K562 (cell line): ENCODE measurements around the gene EXOC4.

Experiments
- ESRRA ChIP-seq: fragments of 450-650 bp; IDR thresholded peaks from 2 replicates; pipeline ENCODE4 v1.6.1; 2014; ENCODE audit warnings: low read depth, mild to moderate bottlenecking, moderate library complexity, borderline replicate concordance
- FOXP1 ChIP-seq: sonication (generic); formaldehyde crosslinking; IDR thresholded peaks from 2 replicates; pipeline ENCODE4 v1.8.0; 2022; ENCODE audit warnings: mild to moderate bottlenecking, missing genetic modification reagents
- PYGO2 ChIP-seq: fragments of 450-650 bp; IDR thresholded peaks from 2 replicates; pipeline ENCODE4 v1.6.1; 2016; ENCODE audit warnings: mild to moderate bottlenecking, missing genetic modification characterization, moderate library complexity, missing compliant biosample characterization
- RHOXF2B ChIP-seq: fragments of 250-450 bp; sonication (Bioruptor Pico); conservative IDR thresholded peaks from 2 replicates; pipeline ENCODE4 v1.5.1; 2021
- SIX5 ChIP-seq, 2 experiments: IDR thresholded peaks; 2 replicates each; pipeline ENCODE4 v1.6.1; 2011; ENCODE audit warnings: low read length in 2 of 2, borderline replicate concordance in 1 of 2, low read depth in 1 of 2, mild to moderate bottlenecking in 1 of 2, moderate library complexity in 1 of 2; ENCODE audit not compliant: insufficient read depth in 1 of 2
- ZBTB5 ChIP-seq: fragments of 450-650 bp; IDR thresholded peaks from 2 replicates; pipeline ENCODE4 v1.6.1; 2017; ENCODE audit warnings: antibody characterized with exemption
- ZBTB7A ChIP-seq: IDR thresholded peaks from 2 replicates; pipeline ENCODE4 v1.6.1; 2011; ENCODE audit warnings: low read depth, mild to moderate bottlenecking, low read length, moderate library complexity, borderline replicate concordance; ENCODE audit not compliant: control insufficient read depth
- ZNF395 ChIP-seq: fragments of 200-800 bp; sonication (Bioruptor generic); IDR thresholded peaks from 2 replicates; pipeline ENCODE4 v1.6.1; 2017; ENCODE audit warnings: missing genetic modification characterization, missing compliant biosample characterization
- ZNF445 ChIP-seq: fragments of 250-450 bp; sonication (Bioruptor Pico); IDR thresholded peaks from 2 replicates; pipeline ENCODE4 v1.4.0; 2020; ENCODE audit warnings: low read depth, mild to moderate bottlenecking, moderate library complexity
- TF ChIP-seq, protein P1 (sequence below): fragments of 450-650 bp; formaldehyde crosslinking; IDR thresholded peaks from 2 replicates; pipeline ENCODE4 v1.4.0; 2020; ENCODE audit warnings: mild to moderate bottlenecking, moderate library complexity
- TF ChIP-seq, protein P2 (sequence below): fragments of 450-650 bp; formaldehyde crosslinking; IDR thresholded peaks from 2 replicates; pipeline ENCODE4 v1.4.0; 2022; ENCODE audit warnings: missing genetic modification characterization
- TF ChIP-seq, protein P3 (sequence below): fragments of 450-650 bp; IDR thresholded peaks from 2 replicates; pipeline ENCODE4 v1.6.1; 2016; ENCODE audit warnings: mild to moderate bottlenecking
- TF ChIP-seq, protein P4 (sequence below): fragments of 250-450 bp; sonication (Bioruptor Pico); IDR thresholded peaks from 2 replicates; pipeline ENCODE4 v1.5.1; 2021; ENCODE audit warnings: mild to moderate bottlenecking

DNA sequence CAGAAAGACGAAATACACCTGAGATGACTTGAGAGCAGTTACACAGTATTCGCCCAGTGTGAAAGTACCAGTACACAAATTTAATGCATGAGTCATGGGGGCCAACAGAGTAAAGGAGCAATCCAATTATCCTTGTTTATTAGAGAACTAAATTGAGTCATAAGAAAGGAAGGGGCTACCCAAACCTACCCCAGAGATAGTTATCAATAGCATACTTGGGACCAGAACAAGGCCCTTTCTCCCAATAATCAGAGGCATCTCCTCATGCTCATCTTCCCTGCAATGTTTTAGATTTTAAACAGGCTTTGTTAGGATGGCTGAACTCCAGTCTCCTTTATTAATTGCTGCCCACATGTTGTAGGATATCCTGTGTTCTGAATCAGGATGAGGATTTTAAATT is 634.6 kb downstream of the EXOC4 start:
- TF ChIP-seq FOXP1 (CRISPR knock-in tag) (no peak), PYGO2 (tag) (no peak), RHOXF2B (no peak), ZNF445 (CRISPR knock-in tag) (no peak), SIX5 (IDR thresholded peaks at IDR 0.05; ENCODE audit: borderline replicate concordance in 1 of 2, insufficient read depth in 1 of 2, low read depth in 1 of 2, low read length in 2 of 2) (no peak), ZBTB5 (no peak), ZNF395 (no peak), ESRRA (no peak), ZBTB7A (no peak)
- TF ChIP-seq, protein P1, sequence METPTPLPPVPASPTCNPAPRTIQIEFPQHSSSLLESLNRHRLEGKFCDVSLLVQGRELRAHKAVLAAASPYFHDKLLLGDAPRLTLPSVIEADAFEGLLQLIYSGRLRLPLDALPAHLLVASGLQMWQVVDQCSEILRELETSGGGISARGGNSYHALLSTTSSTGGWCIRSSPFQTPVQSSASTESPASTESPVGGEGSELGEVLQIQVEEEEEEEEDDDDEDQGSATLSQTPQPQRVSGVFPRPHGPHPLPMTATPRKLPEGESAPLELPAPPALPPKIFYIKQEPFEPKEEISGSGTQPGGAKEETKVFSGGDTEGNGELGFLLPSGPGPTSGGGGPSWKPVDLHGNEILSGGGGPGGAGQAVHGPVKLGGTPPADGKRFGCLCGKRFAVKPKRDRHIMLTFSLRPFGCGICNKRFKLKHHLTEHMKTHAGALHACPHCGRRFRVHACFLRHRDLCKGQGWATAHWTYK = no peak
- TF ChIP-seq, protein P2, sequence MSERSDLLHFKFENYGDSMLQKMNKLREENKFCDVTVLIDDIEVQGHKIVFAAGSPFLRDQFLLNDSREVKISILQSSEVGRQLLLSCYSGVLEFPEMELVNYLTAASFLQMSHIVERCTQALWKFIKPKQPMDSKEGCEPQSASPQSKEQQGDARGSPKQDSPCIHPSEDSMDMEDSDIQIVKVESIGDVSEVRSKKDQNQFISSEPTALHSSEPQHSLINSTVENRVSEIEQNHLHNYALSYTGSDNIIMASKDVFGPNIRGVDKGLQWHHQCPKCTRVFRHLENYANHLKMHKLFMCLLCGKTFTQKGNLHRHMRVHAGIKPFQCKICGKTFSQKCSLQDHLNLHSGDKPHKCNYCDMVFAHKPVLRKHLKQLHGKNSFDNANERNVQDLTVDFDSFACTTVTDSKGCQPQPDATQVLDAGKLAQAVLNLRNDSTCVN (CRISPR knock-in tag) = no peak
- TF ChIP-seq, protein P3, sequence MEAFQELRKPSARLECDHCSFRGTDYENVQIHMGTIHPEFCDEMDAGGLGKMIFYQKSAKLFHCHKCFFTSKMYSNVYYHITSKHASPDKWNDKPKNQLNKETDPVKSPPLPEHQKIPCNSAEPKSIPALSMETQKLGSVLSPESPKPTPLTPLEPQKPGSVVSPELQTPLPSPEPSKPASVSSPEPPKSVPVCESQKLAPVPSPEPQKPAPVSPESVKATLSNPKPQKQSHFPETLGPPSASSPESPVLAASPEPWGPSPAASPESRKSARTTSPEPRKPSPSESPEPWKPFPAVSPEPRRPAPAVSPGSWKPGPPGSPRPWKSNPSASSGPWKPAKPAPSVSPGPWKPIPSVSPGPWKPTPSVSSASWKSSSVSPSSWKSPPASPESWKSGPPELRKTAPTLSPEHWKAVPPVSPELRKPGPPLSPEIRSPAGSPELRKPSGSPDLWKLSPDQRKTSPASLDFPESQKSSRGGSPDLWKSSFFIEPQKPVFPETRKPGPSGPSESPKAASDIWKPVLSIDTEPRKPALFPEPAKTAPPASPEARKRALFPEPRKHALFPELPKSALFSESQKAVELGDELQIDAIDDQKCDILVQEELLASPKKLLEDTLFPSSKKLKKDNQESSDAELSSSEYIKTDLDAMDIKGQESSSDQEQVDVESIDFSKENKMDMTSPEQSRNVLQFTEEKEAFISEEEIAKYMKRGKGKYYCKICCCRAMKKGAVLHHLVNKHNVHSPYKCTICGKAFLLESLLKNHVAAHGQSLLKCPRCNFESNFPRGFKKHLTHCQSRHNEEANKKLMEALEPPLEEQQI = no peak
- TF ChIP-seq, protein P4, sequence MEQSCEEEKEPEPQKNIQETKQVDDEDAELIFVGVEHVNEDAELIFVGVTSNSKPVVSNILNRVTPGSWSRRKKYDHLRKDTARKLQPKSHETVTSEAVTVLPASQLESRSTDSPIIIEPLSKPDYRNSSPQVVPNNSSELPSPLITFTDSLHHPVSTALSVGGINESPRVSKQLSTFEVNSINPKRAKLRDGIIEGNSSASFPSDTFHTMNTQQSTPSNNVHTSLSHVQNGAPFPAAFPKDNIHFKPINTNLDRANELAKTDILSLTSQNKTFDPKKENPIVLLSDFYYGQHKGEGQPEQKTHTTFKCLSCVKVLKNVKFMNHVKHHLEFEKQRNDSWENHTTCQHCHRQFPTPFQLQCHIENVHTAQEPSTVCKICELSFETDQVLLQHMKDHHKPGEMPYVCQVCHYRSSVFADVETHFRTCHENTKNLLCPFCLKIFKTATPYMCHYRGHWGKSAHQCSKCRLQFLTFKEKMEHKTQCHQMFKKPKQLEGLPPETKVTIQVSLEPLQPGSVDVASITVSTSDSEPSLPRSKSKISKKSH = no peak
